Neural progenitor cell (in vitro differentiated cells): Measurements from ENCODE around the gene TDG. TPM values are rescaled to one million over a fixed set of nuclear protein-coding genes. Genes with fewer than 3 reads are reported as not detected.

Experiments used
- DNase-seq: peaks from one replicate; pipeline ENCODE4 v3.0.0-alpha.2; 2016; ENCODE audit warnings: low spot score
- H2AFZ ChIP-seq: fragments of 200-600 bp; sonication (generic); replicated peaks from 2 replicates; pipeline ENCODE4 v1.6.1; 2016; ENCODE audit warnings: antibody characterized with exemption
- H3F3A ChIP-seq: fragments of 200-600 bp; sonication (generic); 2 replicates; pipeline ENCODE4 v1.6.1; 2016; ENCODE audit warnings: antibody characterized with exemption, low read depth
- H3K27ac ChIP-seq: fragments of 200-600 bp; sonication (generic); 2 replicates; pipeline ENCODE4 v1.5.1; 2016; ENCODE audit warnings: mild to moderate bottlenecking
- H3K27me3 ChIP-seq: fragments of 200-600 bp; sonication (generic); 2 replicates; pipeline ENCODE4 v1.6.1; 2016; ENCODE audit warnings: mild to moderate bottlenecking, moderate library complexity
- H3K36me3 ChIP-seq: fragments of 200-600 bp; sonication (generic); 2 replicates; pipeline ENCODE4 v1.5.1; 2016
- H3K4me1 ChIP-seq: fragments of 200-600 bp; sonication (generic); 2 replicates; pipeline ENCODE4 v1.6.1; 2016; ENCODE audit warnings: mixed run types
- H3K4me2 ChIP-seq: fragments of 200-600 bp; sonication (generic); 2 replicates; pipeline ENCODE4 v1.6.1; 2016
- H3K4me3 ChIP-seq: fragments of 200-600 bp; sonication (generic); 2 replicates; pipeline ENCODE4 v1.5.1; 2016
- H3K79me2 ChIP-seq: fragments of 200-600 bp; sonication (generic); 2 replicates; pipeline ENCODE4 v1.6.1; 2016; ENCODE audit warnings: low read depth
- H3K9ac ChIP-seq: fragments of 200-600 bp; sonication (generic); 2 replicates; pipeline ENCODE4 v1.6.1; 2016
- H3K9me3 ChIP-seq: fragments of 200-600 bp; sonication (generic); 2 replicates; pipeline ENCODE4 v1.5.1; 2016; ENCODE audit warnings: low read depth
- H4K20me1 ChIP-seq: fragments of 200-600 bp; sonication (generic); 2 replicates; pipeline ENCODE4 v1.6.1; 2016; ENCODE audit warnings: low read depth
- H3K27ac Mint-ChIP-seq: 3 replicates; pipeline ENCODE4 v1.8.0; 2021; ENCODE audit warnings: mixed read lengths
- H3K27me3 Mint-ChIP-seq: 2 replicates; pipeline ENCODE4 v1.8.0; 2022; ENCODE audit warnings: low read depth, mild to moderate bottlenecking, inconsistent platforms, moderate library complexity, mixed read lengths; ENCODE audit not compliant: insufficient read depth
- H3K36me3 Mint-ChIP-seq: 3 replicates; pipeline ENCODE4 v1.8.0; 2021; ENCODE audit warnings: mixed read lengths
- H3K4me1 Mint-ChIP-seq: 3 replicates; pipeline ENCODE4 v1.8.0; 2021; ENCODE audit warnings: mixed read lengths
- H3K4me3 Mint-ChIP-seq: 3 replicates; pipeline ENCODE4 v1.8.0; 2021; ENCODE audit warnings: mild to moderate bottlenecking, moderate library complexity, mixed read lengths
- H3K9me3 Mint-ChIP-seq: 3 replicates; pipeline ENCODE4 v1.8.0; 2020; ENCODE audit warnings: mixed read lengths
- CTCF ChIP-seq: fragments of 200-600 bp; sonication (generic); IDR thresholded peaks from 2 replicates; pipeline ENCODE4 v1.5.1; 2017; ENCODE audit warnings: antibody characterized with exemption, mild to moderate bottlenecking
- EZH2 ChIP-seq: fragments of 200-600 bp; sonication (generic); IDR thresholded peaks from 2 replicates; pipeline ENCODE4 v1.6.1; 2017; ENCODE audit warnings: antibody characterized with exemption, mild to moderate bottlenecking, moderate library complexity
- EZH2phosphoT487 ChIP-seq: fragments of 200-600 bp; sonication (generic); IDR thresholded peaks from 2 replicates; pipeline ENCODE4 v1.6.1; 2017; ENCODE audit warnings: antibody characterized with exemption
- total RNA-seq: library from RNA; depleted of rRNA; stranded (reverse); fragments of >200 nt; gene quantifications from 2 replicates; pipeline ENCODE4 v1.2.3, GENCODE V29; 2015; ENCODE audit warnings: low replicate concordance

The TDG gene
- total RNA-seq, 1 donor from 2014 or later: 88.1 TPM

GRCh38 chr12:103930034-103930786, 35.5 kb upstream of the TDG start, which contains the start of gene HSP90B1:
TSS of gene HSP90B1 (plus strand) at chr12:103930410. CDS start at chr12:103930516, 106 bp downstream.
- peak within 1 kb of the TSS; percentile 81 for H3K4me3 ChIP-seq
- peaks cover 32% of the 10 kb centered on the region for H3K36me3 Mint-ChIP-seq
- H3F3A ChIP-seq: peaks cover 17% of the 10 kb centered on the region
- peak within 1 kb of the TSS; percentile 92 for H3K4me3 Mint-ChIP-seq
- H3K27ac Mint-ChIP-seq: peak within 1 kb of the TSS; percentile 99
- H3K4me1 Mint-ChIP-seq: peaks cover 47% of the 10 kb centered on the region
- peak within 1 kb of the TSS; percentile 100 for H3K4me2 ChIP-seq
- peak within 1 kb of the TSS; percentile 100 for H2AFZ ChIP-seq
- DNase-seq: peak; percentile 100
- TF ChIP-seq EZH2phosphoT487 (no peak), CTCF (no peak), EZH2 (no peak)
- H3K4me1 ChIP-seq: peaks cover 27% of the 10 kb centered on the region
- peak within 1 kb of the TSS; percentile 73 for H3K27ac ChIP-seq
- H3K9me3 ChIP-seq: no peaks in the 10 kb centered on the region
- peaks cover 41% of the 10 kb centered on the region for H4K20me1 ChIP-seq
- H3K79me2 ChIP-seq: peaks cover 55% of the 10 kb centered on the region
- H3K36me3 ChIP-seq: peaks cover 16% of the 10 kb centered on the region
- no peaks in the 10 kb centered on the region for H3K27me3 ChIP-seq
- H3K27me3 Mint-ChIP-seq: peaks cover 11% of the 10 kb centered on the region
- peak within 1 kb of the TSS; percentile 82 for H3K9ac ChIP-seq
- no peaks in the 10 kb centered on the region for H3K9me3 Mint-ChIP-seq

DNA sequence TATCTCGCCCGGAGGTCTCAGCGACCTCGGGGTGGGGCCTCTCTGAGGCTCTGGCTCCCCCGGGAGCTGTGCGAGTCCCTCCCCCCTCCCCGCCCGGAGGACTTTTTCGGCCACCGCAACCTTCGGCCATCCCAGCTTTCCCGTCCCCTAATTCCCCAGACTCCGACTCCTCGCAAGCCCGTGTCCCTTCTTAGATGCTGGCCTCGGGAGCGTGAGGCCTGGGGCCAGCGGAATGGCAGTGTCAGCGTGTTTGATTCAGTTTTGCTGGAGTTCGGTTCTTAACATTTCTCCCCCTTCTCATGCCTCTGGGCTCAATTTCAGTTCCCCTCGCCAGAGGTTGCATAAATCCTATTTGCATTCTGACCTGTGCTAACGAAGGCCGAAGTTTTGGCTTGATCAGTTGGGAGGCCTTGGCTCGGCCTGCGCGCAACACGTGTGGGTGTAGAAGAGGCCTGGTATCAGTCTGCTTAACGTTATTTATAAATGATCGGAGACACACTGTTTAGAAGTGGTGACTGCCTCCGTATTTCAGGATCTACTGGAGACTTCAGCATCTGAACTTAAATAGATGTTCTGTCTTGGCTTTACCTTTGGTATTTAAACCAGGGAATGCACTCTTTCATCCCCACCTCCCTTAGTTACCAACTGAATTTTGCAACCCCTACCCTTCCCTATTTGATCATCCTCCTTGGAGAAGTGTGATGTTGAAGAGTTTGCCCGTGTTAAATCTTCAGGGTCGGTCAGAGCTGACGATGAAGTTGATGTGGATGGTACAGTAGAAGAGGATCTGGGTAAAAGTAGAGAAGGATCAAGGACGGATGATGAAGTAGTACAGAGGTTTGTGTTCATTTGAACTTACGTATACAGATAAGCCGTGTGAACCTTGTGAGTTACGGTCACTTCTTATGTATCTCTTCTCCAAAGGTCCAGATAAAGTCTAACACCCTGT, 34.6 kb upstream of the TDG start:
- Mint-ChIP-seq H3K27me3 (peaks cover 15% of the 10 kb centered on the region), H3K27ac (peak overlapping the region; percentile 99), H3K4me3 (peak overlapping the region; percentile 92), H3K9me3 (no peaks in the 10 kb centered on the region), H3K4me1 (peaks cover 47% of the 10 kb centered on the region), H3K36me3 (peaks cover 36% of the 10 kb centered on the region)
- H3K9me3 ChIP-seq: no peaks in the 10 kb centered on the region
- H3K27me3 ChIP-seq: no peaks in the 10 kb centered on the region
- peak overlapping the region; percentile 100 for H3K4me2 ChIP-seq
- DNase-seq: peak; percentile 60
- H3K79me2 ChIP-seq: peaks cover 64% of the 10 kb centered on the region
- peaks cover 48% of the 10 kb centered on the region for H4K20me1 ChIP-seq
- peak overlapping the region; percentile 59 for H3K4me3 ChIP-seq
- peaks cover 17% of the 10 kb centered on the region for H3F3A ChIP-seq
- H2AFZ ChIP-seq: peak overlapping the region; percentile 12
- H3K36me3 ChIP-seq: peaks cover 16% of the 10 kb centered on the region
- H3K4me1 ChIP-seq: peaks cover 27% of the 10 kb centered on the region
- peak overlapping the region; percentile 73 for H3K27ac ChIP-seq
- H3K9ac ChIP-seq: peak overlapping the region; percentile 82
- TF ChIP-seq CTCF: no peak
- no peak for TF ChIP-seq EZH2
- no peak for TF ChIP-seq EZH2phosphoT487

GRCh38 chr12:103933237-103933636, 32.4 kb upstream of the TDG start:
- peaks cover 58% of the 10 kb centered on the region for H4K20me1 ChIP-seq
- Mint-ChIP-seq H3K4me3 (peak overlapping the region; percentile 92), H3K4me1 (peaks cover 40% of the 10 kb centered on the region), H3K9me3 (no peaks in the 10 kb centered on the region), H3K36me3 (peaks cover 39% of the 10 kb centered on the region), H3K27me3 (peaks cover 15% of the 10 kb centered on the region), H3K27ac (no peak overlapping the region)
- H3K79me2 ChIP-seq: peaks cover 84% of the 10 kb centered on the region
- H3K36me3 ChIP-seq: peaks cover 18% of the 10 kb centered on the region
- no peaks in the 10 kb centered on the region for H3K27me3 ChIP-seq
- peak overlapping the region; percentile 26 for H3K27ac ChIP-seq
- no peak overlapping the region for H3K4me3 ChIP-seq
- H3F3A ChIP-seq: peaks cover 17% of the 10 kb centered on the region
- no peak for TF ChIP-seq EZH2phosphoT487
- no peak for TF ChIP-seq EZH2
- no peak for TF ChIP-seq CTCF
- H2AFZ ChIP-seq: no peak overlapping the region
- H3K4me1 ChIP-seq: peaks cover 27% of the 10 kb centered on the region
- DNase-seq: peak; percentile 63
- peak overlapping the region; percentile 100 for H3K4me2 ChIP-seq
- no peaks in the 10 kb centered on the region for H3K9me3 ChIP-seq
- H3K9ac ChIP-seq: no peak overlapping the region
